Left lung (tissue), 14 donors: Measurements from ENCODE around the gene RBM19. TPM values are rescaled to one million over a fixed set of nuclear protein-coding genes. Genes with fewer than 3 reads are reported as not detected.

Experiments
- ATAC-seq: fragments of 200-7000 bp; cut with Tn5 transposase; one replicate; pipeline ENCODE4 v1.9.1; 2020; ENCODE audit warnings: moderate library complexity
- DNase-seq, 4 donors: peaks; one replicate each; pipeline ENCODE4 v3.0.0-alpha.2; 2013 to 2020
- H3K27ac ChIP-seq, 2 donors: fragments of 200-600 bp; sonication (generic) in 1 of 2; one replicate each; pipeline versions ENCODE4 v1.5.0 to v1.8.0; 2020 to 2021
- H3K27me3 ChIP-seq, 2 donors: fragments of 200-600 bp; sonication (generic) in 1 of 2; one replicate each; pipeline versions ENCODE4 v1.5.0 to v1.8.0; 2020 to 2021
- H3K36me3 ChIP-seq, 2 donors: fragments of 200-600 bp; sonication (generic) in 1 of 2; one replicate each; pipeline versions ENCODE4 v1.5.0 to v1.8.0; 2020 to 2021
- H3K4me1 ChIP-seq, 2 donors: fragments of 200-600 bp; one replicate each; pipeline ENCODE4 v1.8.0; 2021
- H3K4me3 ChIP-seq, 2 donors: fragments of 200-600 bp; sonication (generic) in 1 of 2; one replicate each; pipeline versions ENCODE4 v1.5.0 to v1.8.0; 2020 to 2021; ENCODE audit warnings: mild to moderate bottlenecking in 1 of 2
- H3K9me3 ChIP-seq, 2 donors: fragments of 200-600 bp; sonication (generic) in 1 of 2; one replicate each; pipeline versions ENCODE4 v1.5.0 to v1.8.0; 2020 to 2021
- intact Hi-C, 2 donors: fragments of 100-400 bp; cut with DNase I; formaldehyde crosslinking; loops; one replicate each; pipeline versions ENCODE4 v1.11.2 to v1.14.2; 2022
- long read RNA-seq, 12 donors: library from polyadenylated mRNA in 2 of 12; unstranded in 2 of 12; transcript quantifications; one replicate each; pipeline ENCODE4 v2.0.0 and lab custom pipeline, GENCODE V29; 2019 to 2026
- polyA plus RNA-seq, 6 donors: library from polyadenylated mRNA; unstranded; fragments of 120-200 nt; gene quantifications; one replicate each; pipeline ENCODE4 v1.2.1, GENCODE V29; 2013; ENCODE audit not compliant: insufficient read length in 6 of 6
- total RNA-seq, 2 donors: library from RNA; stranded (reverse); fragmentation: NEBNext Ultra II Directional; extraction: Animal tissue kit (Norgen Biotek cat#: 25700); gene quantifications; one replicate each; pipeline ENCODE4 v1.2.1, GENCODE V29; 2021
- TF ChIP-seq, protein P1 (sequence below), 2 donors: fragments of 200-600 bp; sonication (generic) in 1 of 2; IDR thresholded peaks; one replicate each; pipeline versions ENCODE4 v1.5.0 to v1.8.0; 2021; ENCODE audit warnings: antibody characterized with exemption in 2 of 2
- donor health status: DM: no; HTN: yes; CAD: no.
- donor health status: DM: no; HTN: no; CAD: no.

RBM19 gene, protein sequence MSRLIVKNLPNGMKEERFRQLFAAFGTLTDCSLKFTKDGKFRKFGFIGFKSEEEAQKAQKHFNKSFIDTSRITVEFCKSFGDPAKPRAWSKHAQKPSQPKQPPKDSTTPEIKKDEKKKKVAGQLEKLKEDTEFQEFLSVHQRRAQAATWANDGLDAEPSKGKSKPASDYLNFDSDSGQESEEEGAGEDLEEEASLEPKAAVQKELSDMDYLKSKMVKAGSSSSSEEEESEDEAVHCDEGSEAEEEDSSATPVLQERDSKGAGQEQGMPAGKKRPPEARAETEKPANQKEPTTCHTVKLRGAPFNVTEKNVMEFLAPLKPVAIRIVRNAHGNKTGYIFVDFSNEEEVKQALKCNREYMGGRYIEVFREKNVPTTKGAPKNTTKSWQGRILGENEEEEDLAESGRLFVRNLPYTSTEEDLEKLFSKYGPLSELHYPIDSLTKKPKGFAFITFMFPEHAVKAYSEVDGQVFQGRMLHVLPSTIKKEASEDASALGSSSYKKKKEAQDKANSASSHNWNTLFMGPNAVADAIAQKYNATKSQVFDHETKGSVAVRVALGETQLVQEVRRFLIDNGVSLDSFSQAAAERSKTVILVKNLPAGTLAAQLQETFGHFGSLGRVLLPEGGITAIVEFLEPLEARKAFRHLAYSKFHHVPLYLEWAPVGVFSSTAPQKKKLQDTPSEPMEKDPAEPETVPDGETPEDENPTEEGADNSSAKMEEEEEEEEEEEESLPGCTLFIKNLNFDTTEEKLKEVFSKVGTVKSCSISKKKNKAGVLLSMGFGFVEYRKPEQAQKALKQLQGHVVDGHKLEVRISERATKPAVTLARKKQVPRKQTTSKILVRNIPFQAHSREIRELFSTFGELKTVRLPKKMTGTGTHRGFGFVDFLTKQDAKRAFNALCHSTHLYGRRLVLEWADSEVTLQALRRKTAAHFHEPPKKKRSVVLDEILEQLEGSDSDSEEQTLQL
- total RNA-seq: 10 to 100 TPM; 21.5 to 31.8 TPM
- 10 to 100 TPM; 28.5 to 33.4 (median 31.2) TPM for polyA plus RNA-seq
- long read RNA-seq, donor 1, partial matches to known transcripts: 19 of 19 reads
- long read RNA-seq, donor 1, other reads (novel, unspliced or antisense): 0 of 19 reads
- long read RNA-seq, donor 2, partial matches to known transcripts: 11 of 11 reads
- long read RNA-seq, donor 2, other reads (novel, unspliced or antisense): 0 of 11 reads
- long read RNA-seq, donor 3, full-length matches to known transcripts: 4 of 4 reads
- long read RNA-seq, donor 3, partial matches to known transcripts: 0 of 4 reads
- long read RNA-seq, donor 3, other reads (novel, unspliced or antisense): 0 of 4 reads
- long read RNA-seq, donor 4, full-length matches to known transcripts: 3 of 9 reads
- long read RNA-seq, donor 4, partial matches to known transcripts: 5 of 9 reads
- long read RNA-seq, donor 4, other reads (novel, unspliced or antisense): 1 of 9 reads
- long read RNA-seq, donor 5, partial matches to known transcripts: 0 of 1 reads
- long read RNA-seq, donor 5, other reads (novel, unspliced or antisense): 0 of 1 reads
- long read RNA-seq, donor 6, partial matches to known transcripts: 0 of 1 reads
- long read RNA-seq, donor 6, other reads (novel, unspliced or antisense): 0 of 1 reads
- long read RNA-seq, donor 7, full-length matches to known transcripts: 3 of 3 reads
- long read RNA-seq, donor 7, partial matches to known transcripts: 0 of 3 reads
- long read RNA-seq, donor 7, other reads (novel, unspliced or antisense): 0 of 3 reads
- long read RNA-seq, donor 8, partial matches to known transcripts: 0 of 1 reads
- long read RNA-seq, donor 8, other reads (novel, unspliced or antisense): 0 of 1 reads
- long read RNA-seq, donor 9: 0 reads
- long read RNA-seq, donor 10, partial matches to known transcripts: 11 of 14 reads
- long read RNA-seq, donor 10, other reads (novel, unspliced or antisense): 2 of 14 reads
- long read RNA-seq, donor 11, full-length matches to known transcripts: 1 of 1 reads
- long read RNA-seq, donor 11, partial matches to known transcripts: 0 of 1 reads
- long read RNA-seq, donor 11, other reads (novel, unspliced or antisense): 0 of 1 reads
- long read RNA-seq, donor 12, partial matches to known transcripts: 19 of 19 reads
- long read RNA-seq, donor 12, other reads (novel, unspliced or antisense): 0 of 19 reads

DNA sequence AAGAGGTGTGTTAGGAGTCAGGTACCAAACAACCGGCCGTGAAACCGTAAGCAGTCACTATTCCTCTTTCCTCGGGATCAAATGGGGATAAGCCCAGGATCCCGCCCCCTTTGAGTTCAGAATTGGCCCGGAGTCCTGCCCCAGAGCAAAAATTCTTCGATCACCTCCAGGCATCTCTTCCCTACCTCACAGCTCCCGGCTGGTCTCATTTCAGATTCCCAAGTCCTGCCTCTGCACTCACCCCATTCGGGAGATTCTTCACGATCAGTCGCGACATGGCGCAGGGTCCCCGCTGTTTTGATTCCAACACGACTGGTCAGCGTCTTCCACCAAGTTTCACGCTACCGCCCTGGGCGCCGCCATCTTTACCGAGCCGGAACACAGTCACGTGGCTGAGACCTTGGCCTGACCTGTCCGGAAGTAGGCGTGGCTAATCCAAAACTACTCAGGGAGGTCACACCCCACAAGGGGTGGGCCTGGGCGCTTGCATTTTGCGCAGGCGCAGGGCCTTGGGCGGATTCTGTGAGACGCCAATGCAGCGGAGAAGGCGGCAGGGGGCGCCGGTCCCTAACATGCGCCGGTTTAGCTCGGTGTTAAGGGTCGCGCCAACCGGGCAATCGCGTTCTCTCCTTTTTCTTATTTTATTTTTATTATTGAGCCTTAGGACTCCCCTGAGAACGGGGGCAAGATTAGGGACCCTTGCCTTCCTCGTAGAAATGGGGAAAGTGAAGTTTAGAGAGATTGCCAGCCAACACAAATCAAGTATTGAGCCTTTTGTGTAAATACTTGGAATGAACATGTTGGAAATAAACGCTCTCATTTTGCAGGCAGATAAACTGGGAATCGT lies at the start of gene RBM19:
Gene RBM19, minus strand, starts transcription at position 375 of the 847 bp plus-strand sequence. Its CDS starts 98 bp downstream, at position 277.
- no peaks in the 10 kb centered on the region for H3K27me3 ChIP-seq
- peak within 1 kb of the TSS; percentile 68 to 71 for H3K4me3 ChIP-seq
- peaks cover 0 to 20% of the 10 kb centered on the region in 2 donors for H3K36me3 ChIP-seq
- no peaks in the 10 kb centered on the region for H3K9me3 ChIP-seq
- ATAC-seq: peak; percentile 100
- peaks cover 0 to 42% of the 10 kb centered on the region in 2 donors for H3K4me1 ChIP-seq
- TF ChIP-seq, protein P1, sequence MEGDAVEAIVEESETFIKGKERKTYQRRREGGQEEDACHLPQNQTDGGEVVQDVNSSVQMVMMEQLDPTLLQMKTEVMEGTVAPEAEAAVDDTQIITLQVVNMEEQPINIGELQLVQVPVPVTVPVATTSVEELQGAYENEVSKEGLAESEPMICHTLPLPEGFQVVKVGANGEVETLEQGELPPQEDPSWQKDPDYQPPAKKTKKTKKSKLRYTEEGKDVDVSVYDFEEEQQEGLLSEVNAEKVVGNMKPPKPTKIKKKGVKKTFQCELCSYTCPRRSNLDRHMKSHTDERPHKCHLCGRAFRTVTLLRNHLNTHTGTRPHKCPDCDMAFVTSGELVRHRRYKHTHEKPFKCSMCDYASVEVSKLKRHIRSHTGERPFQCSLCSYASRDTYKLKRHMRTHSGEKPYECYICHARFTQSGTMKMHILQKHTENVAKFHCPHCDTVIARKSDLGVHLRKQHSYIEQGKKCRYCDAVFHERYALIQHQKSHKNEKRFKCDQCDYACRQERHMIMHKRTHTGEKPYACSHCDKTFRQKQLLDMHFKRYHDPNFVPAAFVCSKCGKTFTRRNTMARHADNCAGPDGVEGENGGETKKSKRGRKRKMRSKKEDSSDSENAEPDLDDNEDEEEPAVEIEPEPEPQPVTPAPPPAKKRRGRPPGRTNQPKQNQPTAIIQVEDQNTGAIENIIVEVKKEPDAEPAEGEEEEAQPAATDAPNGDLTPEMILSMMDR (IDR thresholded peaks at IDR 0.05): peak; percentile 95 to 97
- H3K27ac ChIP-seq: peak within 1 kb of the TSS; percentile 29 to 45
- intact Hi-C loops: no loop called here
- peak; percentile 96 to 99 (median 98) for DNase-seq

DNA sequence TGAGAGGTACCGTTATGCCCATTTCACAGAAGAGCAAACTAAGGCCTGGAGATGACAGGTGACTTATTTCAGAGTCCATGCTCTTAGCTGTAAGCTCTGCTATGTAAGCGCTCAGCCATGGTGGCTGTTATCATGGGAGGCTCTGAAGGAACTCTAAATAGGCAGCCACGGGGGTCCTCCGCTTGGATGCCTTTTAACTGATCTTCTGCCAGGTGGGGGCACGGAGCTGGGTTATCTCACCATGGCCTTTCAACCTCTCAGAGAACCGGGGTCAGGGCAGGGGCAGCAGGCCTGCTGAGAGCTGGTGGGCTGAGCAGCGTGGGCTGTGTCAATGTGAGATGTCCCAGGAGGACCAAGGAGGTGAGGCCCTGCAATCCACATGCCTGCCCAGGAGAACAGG lies 49.7 kb upstream of the RBM19 start:
- intact Hi-C loops: no loop called here
- Histone ChIP-seq H3K36me3 (no peaks in the 10 kb centered on the region), H3K4me1 (no peaks in the 10 kb centered on the region), H3K27ac (no peak overlapping the region), H3K9me3 (no peaks in the 10 kb centered on the region), H3K4me3 (no peak overlapping the region), H3K27me3 (peaks cover 0 to 47% of the 10 kb centered on the region in 2 donors)
- ATAC-seq: no peak
- DNase-seq: no peak
- TF ChIP-seq, protein P1 (IDR thresholded peaks at IDR 0.05): no peak

DNA sequence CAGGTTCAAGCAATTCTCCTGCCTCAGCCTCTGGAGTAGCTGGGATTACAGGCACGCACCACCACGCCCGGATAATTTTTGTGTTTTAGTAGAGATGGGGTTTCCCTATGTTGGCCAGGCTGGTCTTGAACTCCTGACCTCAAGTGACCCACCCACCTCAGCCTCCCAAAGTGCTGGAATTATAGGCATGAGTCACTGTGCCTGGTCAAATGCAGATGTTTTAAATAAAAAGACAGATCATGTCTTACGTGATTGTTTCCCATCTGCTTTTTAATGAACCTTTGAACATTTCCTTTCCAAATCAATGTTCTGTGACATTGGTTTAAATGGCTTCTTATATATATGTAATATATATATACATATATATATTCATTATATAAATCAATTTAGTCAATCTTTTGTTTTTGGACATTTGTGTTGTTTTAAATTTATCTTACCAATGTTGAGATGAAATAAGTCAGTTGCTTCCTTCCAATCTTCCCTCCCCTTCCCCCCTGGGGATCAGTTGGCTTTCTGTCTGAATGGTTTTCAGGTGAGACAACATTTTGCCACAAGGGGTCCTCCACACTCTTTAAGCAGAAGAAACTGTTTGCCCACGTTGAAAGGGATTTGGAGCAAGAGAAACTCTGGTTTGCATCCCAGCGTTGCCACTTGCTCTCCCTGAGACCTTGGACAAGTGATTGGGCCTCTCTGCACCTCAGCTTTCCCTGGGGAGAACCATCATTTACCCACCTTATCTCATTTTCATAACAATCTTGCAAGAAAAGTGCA lies 47.6 kb upstream of the RBM19 start:
- intact Hi-C loops: no loop called here
- DNase-seq: peak in 2 of 4 donors; percentile 6 to 13
- no peaks in the 10 kb centered on the region for H3K4me1 ChIP-seq
- H3K27ac ChIP-seq: no peak overlapping the region
- TF ChIP-seq, protein P1 (IDR thresholded peaks at IDR 0.05): no peak
- no peak overlapping the region for H3K4me3 ChIP-seq
- ATAC-seq: no peak
- H3K9me3 ChIP-seq: no peaks in the 10 kb centered on the region
- H3K36me3 ChIP-seq: no peaks in the 10 kb centered on the region
- peaks cover 0 to 42% of the 10 kb centered on the region in 2 donors for H3K27me3 ChIP-seq
